ENCODE data around the gene CIROP. TPM values are rescaled to one million over a fixed set of nuclear protein-coding genes. Genes with fewer than 3 reads are reported as not detected.
"Not testable (repeated sequence)": the region's sequence is repeated elsewhere in the genome, so short reads cannot be mapped to it uniquely, and the experiment has no call there.

The CIROP gene
- total and polyA plus RNA-seq, 4 donors = 0.06 to 0.61 (median 0.10) TPM

DNA sequence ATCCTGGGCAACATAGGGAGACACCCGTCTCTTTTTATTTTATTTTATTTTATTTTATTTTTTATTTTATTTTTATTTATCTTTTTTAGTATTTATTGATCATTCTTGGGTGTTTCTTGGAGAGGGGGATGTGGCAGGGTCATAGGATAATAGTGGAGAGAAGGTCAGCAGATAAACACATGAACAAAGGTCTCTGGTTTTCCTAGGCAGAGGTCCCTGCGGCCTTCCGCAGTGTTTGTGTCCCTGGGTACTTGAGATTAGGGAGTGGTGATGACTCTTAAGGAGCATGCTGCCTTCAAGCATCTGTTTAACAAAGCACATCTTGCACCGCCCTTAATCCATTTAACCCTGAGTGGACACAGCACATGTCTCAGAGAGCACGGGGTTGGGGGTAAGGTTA lies 2.8 kb upstream of the CIROP start:
- not testable (repeated sequence) for H3K4me3 ChIP-seq (ENCODE audit: low read depth, low read length); H3K9me3 ChIP-seq (ENCODE audit: control insufficient read depth, insufficient read depth, low read length); DNase-seq (ENCODE audit: low read depth in 4 of 6, low spot score in 6 of 6); H3K27me3 ChIP-seq (ENCODE audit: control insufficient read depth, insufficient read depth, low read length); H3K36me3 ChIP-seq (ENCODE audit: control insufficient read depth, insufficient read depth, low read length); H3K27ac ChIP-seq (ENCODE audit: low read depth, low read length); H3K4me1 ChIP-seq (ENCODE audit: control insufficient read depth, insufficient read depth, low read length)
- WGBS (ENCODE audit: insufficient coverage) = no CpG with 5 or more reads among the region's 5 CpGs

GRCh38 chr14:23106747-23107045 lies 1.9 kb upstream of the CIROP start:
- Histone ChIP-seq H3K4me1 (ENCODE audit: control insufficient read depth, insufficient read depth, low read length) (peaks cover 3% of the 10 kb centered on the region), H3K9me3 (ENCODE audit: control insufficient read depth, insufficient read depth, low read length) (no peaks in the 10 kb centered on the region), H3K4me3 (ENCODE audit: low read depth, low read length) (no peak overlapping the region)

DNA sequence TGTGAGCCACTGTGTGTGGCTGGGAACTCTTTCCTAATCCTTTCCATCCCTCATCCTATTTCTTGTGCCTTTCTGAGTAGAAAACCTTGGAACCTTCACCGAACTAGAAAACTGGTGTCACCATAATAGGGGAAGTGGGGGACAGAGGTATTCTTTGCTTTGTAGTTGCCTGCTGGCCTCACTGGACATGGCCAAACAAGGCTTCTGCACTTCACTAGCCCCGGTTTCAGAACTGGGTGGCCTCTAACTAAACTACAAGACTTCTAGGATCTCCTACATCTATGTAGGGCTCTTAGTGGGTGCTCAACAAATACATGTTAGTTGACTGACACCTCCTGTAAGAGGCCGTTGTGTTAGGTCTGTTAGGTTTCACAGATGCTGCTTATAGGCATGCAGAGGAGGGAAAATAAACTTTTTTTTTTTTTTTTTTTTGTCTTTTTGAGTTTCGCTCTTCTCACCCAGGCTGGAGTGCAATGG lies 597 bp upstream of the CIROP start:
- no peak overlapping the region for H3K4me3 ChIP-seq (ENCODE audit: low read depth, low read length)
- DNase-seq (ENCODE audit: low read depth in 4 of 6, low spot score in 6 of 6) = no peak
- no CpG with 5 or more reads among the region's 4 CpGs for WGBS (ENCODE audit: insufficient coverage)
- H3K36me3 ChIP-seq (ENCODE audit: control insufficient read depth, insufficient read depth, low read length) = no peaks in the 10 kb centered on the region
- no peaks in the 10 kb centered on the region for H3K9me3 ChIP-seq (ENCODE audit: control insufficient read depth, insufficient read depth, low read length)
- H3K27ac ChIP-seq (ENCODE audit: low read depth, low read length) = no peak overlapping the region
- H3K27me3 ChIP-seq (ENCODE audit: control insufficient read depth, insufficient read depth, low read length) = peaks cover 6% of the 10 kb centered on the region
- H3K4me1 ChIP-seq (ENCODE audit: control insufficient read depth, insufficient read depth, low read length) = peaks cover 3% of the 10 kb centered on the region

More at GRCh38 chr14:23106747-23107045, 1.9 kb upstream of the CIROP start:
- H3K36me3 ChIP-seq (ENCODE audit: control insufficient read depth, insufficient read depth, low read length) = no peaks in the 10 kb centered on the region
- no peak overlapping the region for H3K27ac ChIP-seq (ENCODE audit: low read depth, low read length)
- peaks cover 6% of the 10 kb centered on the region for H3K27me3 ChIP-seq (ENCODE audit: control insufficient read depth, insufficient read depth, low read length)
- DNase-seq (ENCODE audit: low read depth in 4 of 6, low spot score in 6 of 6) = no peak

- no peak for DNase-seq (ENCODE audit: low read depth in 4 of 6, low spot score in 6 of 6)
- H3K27me3 ChIP-seq (ENCODE audit: control insufficient read depth, insufficient read depth, low read length) = peaks cover 3% of the 10 kb centered on the region
- no peaks in the 10 kb centered on the region for H3K36me3 ChIP-seq (ENCODE audit: control insufficient read depth, insufficient read depth, low read length)
- no peak overlapping the region for H3K4me3 ChIP-seq (ENCODE audit: low read depth, low read length)
- peaks cover 3% of the 10 kb centered on the region for H3K4me1 ChIP-seq (ENCODE audit: control insufficient read depth, insufficient read depth, low read length)
- no peak overlapping the region for H3K27ac ChIP-seq (ENCODE audit: low read depth, low read length)
- WGBS (ENCODE audit: insufficient coverage) = 80% methylated on average over 3 of the region's 6 CpGs
- H3K9me3 ChIP-seq (ENCODE audit: control insufficient read depth, insufficient read depth, low read length) = no peaks in the 10 kb centered on the region
Measured at GRCh38 chr14:23104070-23104590, 659 bp downstream of the CIROP start.

DNA sequence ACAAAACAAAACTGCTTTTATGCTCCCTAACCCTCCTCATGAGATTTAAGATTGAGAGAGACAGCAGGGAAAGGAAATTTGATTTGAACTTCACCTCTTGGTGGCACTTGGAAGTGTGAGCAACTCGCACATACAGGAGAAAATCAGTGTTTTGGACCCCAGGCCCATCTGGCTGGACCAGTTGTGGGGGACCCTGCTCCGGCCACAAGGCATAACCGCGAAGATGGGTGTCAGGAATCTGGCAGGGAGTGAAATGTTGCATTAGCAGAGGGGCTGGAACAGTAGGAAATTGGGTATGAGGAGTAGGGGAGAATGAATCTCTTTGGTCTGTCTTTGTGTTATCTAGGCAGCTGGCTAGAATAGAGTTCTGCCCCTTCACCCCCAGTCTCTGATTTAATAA lies 1.2 kb downstream of the CIROP start:
- H3K27me3 ChIP-seq (ENCODE audit: control insufficient read depth, insufficient read depth, low read length) = peaks cover 3% of the 10 kb centered on the region
- H3K27ac ChIP-seq (ENCODE audit: low read depth, low read length) = no peak overlapping the region
- DNase-seq (ENCODE audit: low read depth in 4 of 6, low spot score in 6 of 6) = no peak
- H3K4me3 ChIP-seq (ENCODE audit: low read depth, low read length) = no peak overlapping the region
- no peaks in the 10 kb centered on the region for H3K9me3 ChIP-seq (ENCODE audit: control insufficient read depth, insufficient read depth, low read length)
- peaks cover 3% of the 10 kb centered on the region for H3K4me1 ChIP-seq (ENCODE audit: control insufficient read depth, insufficient read depth, low read length)
- 87% methylated on average over 4 of the region's 4 CpGs for WGBS (ENCODE audit: insufficient coverage)
- no peaks in the 10 kb centered on the region for H3K36me3 ChIP-seq (ENCODE audit: control insufficient read depth, insufficient read depth, low read length)

DNA sequence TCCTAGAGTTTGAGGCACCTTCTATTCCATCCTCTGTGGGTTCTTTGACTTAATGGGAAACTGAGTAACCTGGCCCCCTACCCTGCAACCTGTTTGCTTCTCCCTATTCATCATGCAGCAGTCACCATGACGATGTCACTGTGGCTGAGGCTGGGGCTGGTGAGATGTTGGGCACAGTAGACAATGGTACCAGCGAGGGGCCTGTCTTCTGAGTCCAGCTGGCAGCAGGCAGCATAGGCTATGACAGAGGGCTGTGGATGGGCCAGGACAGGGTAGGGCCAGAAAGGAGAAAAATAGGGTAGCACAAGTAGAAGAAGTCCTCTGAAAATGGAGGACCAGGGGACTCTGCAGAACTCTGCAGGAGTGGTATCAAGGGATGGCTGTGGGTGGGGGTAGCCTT lies 2.0 kb downstream of the CIROP start:
- no peak overlapping the region for H3K4me3 ChIP-seq (ENCODE audit: low read depth, low read length)
- WGBS (ENCODE audit: insufficient coverage) = 59% methylated on average over 2 of the region's 2 CpGs
- no peak for DNase-seq (ENCODE audit: low read depth in 4 of 6, low spot score in 6 of 6)

DNA sequence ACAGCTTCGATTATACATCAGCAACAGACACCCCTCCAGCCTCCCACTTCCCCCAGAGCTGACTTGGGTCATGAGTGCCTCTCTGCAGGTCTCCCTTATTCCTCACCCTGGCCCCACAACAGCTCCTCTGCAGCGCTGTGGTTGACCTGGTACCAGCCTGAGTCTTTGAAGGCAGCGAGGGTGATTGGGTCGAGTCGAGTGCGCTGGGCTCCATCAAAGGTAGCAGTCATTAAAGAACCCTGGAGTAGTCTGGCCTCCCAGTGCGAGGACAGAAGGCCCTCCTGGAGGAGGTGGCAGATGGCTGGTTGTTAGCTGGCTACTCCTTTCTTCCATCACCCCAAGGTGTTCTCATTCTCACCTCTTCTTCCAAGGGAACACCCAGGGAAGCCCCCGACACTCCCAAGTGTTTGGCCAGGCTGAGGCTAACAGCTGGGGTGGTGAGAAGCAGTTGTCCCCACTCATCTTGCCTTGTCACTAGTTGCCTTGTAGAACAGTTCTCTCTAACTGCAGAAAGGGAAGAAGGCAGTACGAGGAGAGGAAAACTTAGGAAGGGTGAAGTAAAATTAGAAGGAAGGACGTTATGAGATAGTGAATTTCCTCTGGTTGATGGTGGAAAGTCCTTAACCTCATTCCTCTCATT lies 2.7 kb downstream of the CIROP start:
- H3K36me3 ChIP-seq (ENCODE audit: control insufficient read depth, insufficient read depth, low read length) = no peaks in the 10 kb centered on the region
- H3K27me3 ChIP-seq (ENCODE audit: control insufficient read depth, insufficient read depth, low read length) = peaks cover 3% of the 10 kb centered on the region
- WGBS (ENCODE audit: insufficient coverage) = 83% methylated on average over 3 of the region's 10 CpGs
- H3K4me1 ChIP-seq (ENCODE audit: control insufficient read depth, insufficient read depth, low read length) = peaks cover 3% of the 10 kb centered on the region
- H3K27ac ChIP-seq (ENCODE audit: low read depth, low read length) = no peak overlapping the region
- no peak for DNase-seq (ENCODE audit: low read depth in 4 of 6, low spot score in 6 of 6)
- H3K4me3 ChIP-seq (ENCODE audit: low read depth, low read length) = no peak overlapping the region
- H3K9me3 ChIP-seq (ENCODE audit: control insufficient read depth, insufficient read depth, low read length) = no peaks in the 10 kb centered on the region

More for the DNA sequence above, 2.0 kb downstream of the CIROP start:
- Histone ChIP-seq H3K27ac (ENCODE audit: low read depth, low read length) (no peak overlapping the region), H3K27me3 (ENCODE audit: control insufficient read depth, insufficient read depth, low read length) (peaks cover 3% of the 10 kb centered on the region), H3K4me1 (ENCODE audit: control insufficient read depth, insufficient read depth, low read length) (peaks cover 3% of the 10 kb centered on the region), H3K9me3 (ENCODE audit: control insufficient read depth, insufficient read depth, low read length) (no peaks in the 10 kb centered on the region), H3K36me3 (ENCODE audit: control insufficient read depth, insufficient read depth, low read length) (no peaks in the 10 kb centered on the region)

- Histone ChIP-seq H3K4me3 (ENCODE audit: low read depth, low read length) (no peak overlapping the region), H3K27me3 (ENCODE audit: control insufficient read depth, insufficient read depth, low read length) (peaks cover 3% of the 10 kb centered on the region), H3K9me3 (ENCODE audit: control insufficient read depth, insufficient read depth, low read length) (no peaks in the 10 kb centered on the region), H3K27ac (ENCODE audit: low read depth, low read length) (no peak overlapping the region), H3K4me1 (ENCODE audit: control insufficient read depth, insufficient read depth, low read length) (peaks cover 7% of the 10 kb centered on the region), H3K36me3 (ENCODE audit: control insufficient read depth, insufficient read depth, low read length) (no peaks in the 10 kb centered on the region)
- 100% methylated on average over 1 of the region's 6 CpGs for WGBS (ENCODE audit: insufficient coverage)
- DNase-seq (ENCODE audit: low read depth in 4 of 6, low spot score in 6 of 6) = no peak
Measured at GRCh38 chr14:23101213-23101970, 3.4 kb downstream of the CIROP start.

- no peak overlapping the region for H3K4me3 ChIP-seq (ENCODE audit: low read depth, low read length)
- H3K36me3 ChIP-seq (ENCODE audit: control insufficient read depth, insufficient read depth, low read length) = no peaks in the 10 kb centered on the region
- H3K9me3 ChIP-seq (ENCODE audit: control insufficient read depth, insufficient read depth, low read length) = no peaks in the 10 kb centered on the region
- 98% methylated on average over 8 of the region's 10 CpGs for WGBS (ENCODE audit: insufficient coverage)
- no peak for DNase-seq (ENCODE audit: low read depth in 4 of 6, low spot score in 6 of 6)
- H3K27me3 ChIP-seq (ENCODE audit: control insufficient read depth, insufficient read depth, low read length) = no peaks in the 10 kb centered on the region
- H3K27ac ChIP-seq (ENCODE audit: low read depth, low read length) = no peak overlapping the region
- H3K4me1 ChIP-seq (ENCODE audit: control insufficient read depth, insufficient read depth, low read length) = peaks cover 9% of the 10 kb centered on the region
Measured at GRCh38 chr14:23099212-23099861, 5.5 kb downstream of the CIROP start.

All from spinal cord (tissue), 10 donors.